Measurements from ENCODE around the gene DYNC2H1.

- TF ChIP-seq CTCF (optimal IDR thresholded peaks at IDR 0.05 in 1 of 3, IDR thresholded peaks at IDR 0.05 in 1 of 3, conservative IDR thresholded peaks at IDR 0.05 in 1 of 3; ENCODE audit: extremely low read depth in 1 of 3, insufficient read depth in 2 of 3, low read length in 3 of 3), result no peak
- no peak for TF ChIP-seq EZH2 (IDR thresholded peaks at IDR 0.05; ENCODE audit: low read length)
Observed at GRCh38 chr11:103367650-103368049, 258.4 kb downstream of the DYNC2H1 start.
